Stimulated activated CD4-positive, alpha-beta T cell treated with anti-CD3 and anti-CD28 coated beads, Interleukin-12 subunit alpha, Interleukin-12 subunit beta, amount 100 ng/mL, for 4 hours (primary cell): ENCODE results near the gene DHTKD1.

Experiments
- DNase-seq: peaks from one replicate; pipeline ENCODE4 v3.0.0-alpha.2; 2020

DHTKD1 gene, protein sequence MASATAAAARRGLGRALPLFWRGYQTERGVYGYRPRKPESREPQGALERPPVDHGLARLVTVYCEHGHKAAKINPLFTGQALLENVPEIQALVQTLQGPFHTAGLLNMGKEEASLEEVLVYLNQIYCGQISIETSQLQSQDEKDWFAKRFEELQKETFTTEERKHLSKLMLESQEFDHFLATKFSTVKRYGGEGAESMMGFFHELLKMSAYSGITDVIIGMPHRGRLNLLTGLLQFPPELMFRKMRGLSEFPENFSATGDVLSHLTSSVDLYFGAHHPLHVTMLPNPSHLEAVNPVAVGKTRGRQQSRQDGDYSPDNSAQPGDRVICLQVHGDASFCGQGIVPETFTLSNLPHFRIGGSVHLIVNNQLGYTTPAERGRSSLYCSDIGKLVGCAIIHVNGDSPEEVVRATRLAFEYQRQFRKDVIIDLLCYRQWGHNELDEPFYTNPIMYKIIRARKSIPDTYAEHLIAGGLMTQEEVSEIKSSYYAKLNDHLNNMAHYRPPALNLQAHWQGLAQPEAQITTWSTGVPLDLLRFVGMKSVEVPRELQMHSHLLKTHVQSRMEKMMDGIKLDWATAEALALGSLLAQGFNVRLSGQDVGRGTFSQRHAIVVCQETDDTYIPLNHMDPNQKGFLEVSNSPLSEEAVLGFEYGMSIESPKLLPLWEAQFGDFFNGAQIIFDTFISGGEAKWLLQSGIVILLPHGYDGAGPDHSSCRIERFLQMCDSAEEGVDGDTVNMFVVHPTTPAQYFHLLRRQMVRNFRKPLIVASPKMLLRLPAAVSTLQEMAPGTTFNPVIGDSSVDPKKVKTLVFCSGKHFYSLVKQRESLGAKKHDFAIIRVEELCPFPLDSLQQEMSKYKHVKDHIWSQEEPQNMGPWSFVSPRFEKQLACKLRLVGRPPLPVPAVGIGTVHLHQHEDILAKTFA

GRCh38 chr10:12068449-12069269 lies at the start of gene DHTKD1:
DHTKD1 (plus strand) TSS chr10:12068954; CDS start chr10:12069034, 80 bp downstream.
- peak; percentile 99 for DNase-seq

DNA sequence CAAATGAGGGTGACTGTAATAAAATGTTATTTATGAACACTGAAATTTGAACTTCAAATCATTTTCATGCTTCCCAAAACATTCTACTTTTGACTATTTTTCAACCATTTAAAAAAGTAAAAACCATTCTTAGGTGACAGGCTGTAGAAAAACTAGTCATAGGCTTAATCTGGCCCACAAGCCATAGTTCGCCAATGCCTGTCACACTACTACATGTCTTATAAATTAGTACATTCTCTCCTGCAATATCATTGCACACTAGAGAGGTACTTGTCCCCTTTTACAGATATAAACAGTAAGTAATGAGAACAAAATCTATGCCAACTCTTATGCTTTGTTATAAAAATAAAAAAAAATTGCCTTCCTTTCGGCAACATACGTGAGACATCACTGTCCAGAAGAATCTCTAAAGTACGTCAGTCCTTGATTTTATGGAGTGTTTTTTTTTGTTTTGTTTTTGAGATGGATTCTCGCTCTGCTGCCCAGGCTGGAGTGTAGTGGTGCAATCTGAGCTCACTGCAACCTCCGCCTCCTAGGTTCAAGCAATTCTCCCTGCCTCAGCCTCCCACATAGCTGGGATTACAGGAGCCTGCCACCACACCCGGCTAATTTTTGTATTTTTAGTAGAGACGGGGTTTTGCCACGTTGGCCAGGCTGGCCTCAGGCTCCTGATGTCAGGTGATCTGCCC lies 49.3 kb upstream of the DHTKD1 start:
- DNase-seq: no peak

- DNase-seq: no peak
Observed at GRCh38 chr10:12020574-12020973, 48.2 kb upstream of the DHTKD1 start.

DNA sequence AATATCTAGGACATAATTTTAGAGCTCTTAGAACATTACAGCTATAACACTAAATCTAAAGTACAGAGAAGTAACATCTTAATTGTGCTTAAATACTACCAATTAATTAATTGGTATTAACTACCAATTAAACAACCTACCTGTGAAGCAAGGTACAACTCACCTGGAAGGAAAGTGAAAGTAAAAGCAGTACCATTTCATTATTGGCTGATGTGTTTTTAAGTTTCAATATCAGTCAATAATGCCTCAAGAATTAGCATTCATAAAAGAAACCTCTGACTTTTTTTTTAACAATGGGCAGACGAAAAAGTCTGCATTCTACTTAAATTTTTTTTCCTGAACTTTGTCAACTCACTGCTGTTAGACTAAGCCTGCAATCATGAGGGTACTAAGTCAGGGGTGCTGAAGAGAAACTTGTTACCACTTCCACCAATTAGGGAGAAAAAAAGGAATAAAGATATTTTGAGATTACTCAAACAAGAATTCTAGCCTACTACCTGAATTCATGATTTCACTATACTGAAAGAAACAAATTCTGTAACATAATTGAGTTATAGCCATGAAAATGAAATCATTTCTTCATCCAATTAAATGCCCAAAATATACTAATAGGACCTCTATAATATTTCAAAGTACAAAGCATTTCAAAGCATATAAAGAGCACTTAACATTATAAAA lies 46.0 kb upstream of the DHTKD1 start:
- no peak for DNase-seq

DNA sequence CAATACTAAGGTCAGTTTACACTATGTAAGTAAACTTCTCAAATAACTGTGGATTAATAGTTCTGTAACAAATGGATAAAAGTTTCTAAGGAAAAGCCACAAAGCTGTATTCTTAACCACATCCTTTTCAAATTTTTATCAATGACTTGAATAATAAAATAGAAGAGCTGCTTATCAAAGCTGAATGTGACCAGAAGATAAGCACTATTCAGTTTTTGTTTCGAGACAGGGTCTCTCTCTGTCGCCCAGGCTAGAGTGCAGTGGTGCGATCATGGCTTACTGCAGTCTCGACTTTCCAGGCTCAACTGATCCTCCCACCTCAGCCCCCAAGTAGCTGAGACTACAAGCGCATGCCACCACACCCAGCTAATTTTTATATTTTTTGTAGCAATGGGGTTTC lies 43.2 kb upstream of the DHTKD1 start:
- DNase-seq: no peak

GRCh38 chr10:12027539-12027938 lies 41.2 kb upstream of the DHTKD1 start:
- no peak for DNase-seq

DNA sequence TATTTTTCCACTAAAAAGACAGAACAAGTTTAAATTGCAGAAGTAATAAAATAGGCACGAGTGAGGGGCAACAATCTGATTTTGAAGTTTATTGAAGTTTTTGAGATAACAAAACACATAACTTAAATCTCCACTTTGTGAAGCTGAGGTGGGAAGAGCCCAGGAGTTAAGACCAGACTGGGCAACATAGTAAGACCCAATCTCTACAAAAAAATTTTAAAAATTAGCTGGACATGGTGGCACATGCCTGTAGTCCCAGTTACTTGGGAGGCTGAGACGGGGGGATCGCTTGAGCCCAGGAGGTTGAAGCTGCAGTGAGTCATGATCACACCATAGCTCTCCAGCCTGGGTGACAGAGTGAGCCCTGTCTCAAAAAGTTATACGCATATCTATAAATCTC lies 37.4 kb upstream of the DHTKD1 start:
- no peak for DNase-seq

DNA sequence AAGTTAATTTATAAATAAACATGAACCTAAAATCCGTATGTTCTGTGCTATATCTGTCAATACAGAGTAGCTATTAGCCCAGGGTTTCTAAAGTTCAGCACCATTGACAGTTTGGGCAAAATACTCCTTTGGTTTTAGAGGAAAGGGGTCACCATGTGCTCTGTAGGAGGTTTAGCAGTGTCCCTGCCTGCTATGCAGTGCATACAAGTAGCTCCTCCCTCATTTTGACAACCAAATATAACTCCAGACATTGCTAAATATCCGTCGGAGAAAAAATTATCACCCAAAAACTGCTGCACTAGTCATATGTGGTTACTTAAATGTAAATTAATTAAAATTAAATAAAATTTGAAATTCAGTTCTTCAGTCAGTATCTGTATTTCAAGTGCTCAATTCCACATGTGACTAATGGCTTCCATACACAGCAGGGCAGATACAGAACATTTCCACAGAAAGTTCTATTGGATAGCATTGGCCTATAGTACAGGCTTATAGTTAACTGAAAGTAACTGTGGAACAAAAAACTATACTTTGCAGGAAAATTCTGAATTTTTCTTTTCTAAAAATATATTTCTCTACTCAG lies 32.6 kb upstream of the DHTKD1 start:
- no peak for DNase-seq

- DNase-seq: peak; percentile 17
Observed at GRCh38 chr10:12041766-12042408, 26.9 kb upstream of the DHTKD1 start.

GRCh38 chr10:12042409-12042796 lies 26.4 kb upstream of the DHTKD1 start:
- DNase-seq: peak; percentile 58

DNA sequence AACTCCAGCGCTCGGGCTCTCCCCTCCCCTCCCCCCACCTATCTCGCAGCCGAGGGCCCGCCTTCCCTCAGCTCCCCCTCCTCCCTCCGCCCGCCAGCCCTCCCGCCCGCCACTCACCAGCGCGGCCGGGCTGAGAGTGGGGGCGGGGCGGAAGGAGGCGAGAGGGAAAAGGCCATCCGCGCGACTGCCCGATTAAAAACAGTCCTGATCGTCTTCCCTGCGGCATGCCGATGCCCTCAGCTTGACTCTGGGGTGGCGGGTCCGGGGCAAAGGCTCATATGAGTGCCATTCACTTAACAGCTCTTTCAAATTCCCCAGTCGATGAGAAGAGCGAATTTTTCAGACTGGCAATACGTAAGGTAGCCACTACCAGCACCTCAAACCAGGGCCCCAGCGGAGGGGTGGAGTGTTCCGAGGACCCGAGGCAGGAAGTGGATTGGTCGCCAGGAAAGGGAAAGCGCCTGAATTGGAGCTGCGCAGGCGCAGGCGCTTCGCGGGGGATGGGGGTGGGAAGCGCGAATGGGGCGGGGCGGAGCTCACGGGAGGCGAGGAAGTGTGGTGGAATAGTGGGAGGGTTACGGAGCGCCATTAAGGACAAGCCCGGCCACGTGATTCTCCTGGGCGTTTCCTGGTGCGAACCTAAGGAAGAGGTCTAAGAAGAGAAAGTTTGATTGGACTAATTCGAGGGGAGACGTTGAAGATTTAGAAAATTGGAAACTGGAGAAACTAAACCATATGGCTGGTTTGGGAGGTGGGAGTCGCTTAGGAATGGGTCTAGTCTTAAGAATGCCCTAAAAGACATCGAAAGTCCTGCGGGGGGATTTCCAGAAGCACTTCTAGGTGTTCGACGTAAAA lies 25.7 kb upstream of the DHTKD1 start, which contains the start of gene UPF2:
TSS of gene UPF2 (minus strand) at position 13 of the 855 bp plus-strand sequence. CDS start 7,386 bp downstream, outside the sequence.
- DNase-seq: peak; percentile 99

- DNase-seq: no peak
Observed at GRCh38 chr10:12045596-12045995, 23.2 kb upstream of the DHTKD1 start.

DNA sequence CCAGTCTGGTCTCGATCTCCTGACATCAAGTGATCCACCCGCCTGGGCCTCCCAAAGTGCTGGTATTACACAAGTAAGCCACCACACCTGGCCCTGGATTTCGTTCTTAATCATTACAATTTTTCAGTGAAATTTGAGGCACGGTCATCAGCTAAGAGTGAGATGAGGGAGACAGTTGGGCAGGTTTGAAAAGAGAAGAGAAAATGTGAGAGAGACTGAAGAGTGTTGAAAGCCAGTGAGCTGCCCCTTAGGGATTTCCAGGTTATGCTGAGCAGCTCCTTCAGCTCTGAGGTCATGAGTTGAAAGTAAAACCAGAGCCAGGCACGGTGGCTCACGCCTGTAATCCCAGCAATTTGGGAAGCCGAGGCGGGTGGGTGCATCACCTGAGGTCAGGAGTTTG lies 20.2 kb upstream of the DHTKD1 start:
- no peak for DNase-seq

GRCh38 chr10:12050528-12050927 lies 18.2 kb upstream of the DHTKD1 start:
- DNase-seq: no peak

- no peak for DNase-seq
Observed at GRCh38 chr10:12051241-12051640, 17.5 kb upstream of the DHTKD1 start.

GRCh38 chr10:12055732-12056131 lies 13.0 kb upstream of the DHTKD1 start:
- no peak for DNase-seq

DNA sequence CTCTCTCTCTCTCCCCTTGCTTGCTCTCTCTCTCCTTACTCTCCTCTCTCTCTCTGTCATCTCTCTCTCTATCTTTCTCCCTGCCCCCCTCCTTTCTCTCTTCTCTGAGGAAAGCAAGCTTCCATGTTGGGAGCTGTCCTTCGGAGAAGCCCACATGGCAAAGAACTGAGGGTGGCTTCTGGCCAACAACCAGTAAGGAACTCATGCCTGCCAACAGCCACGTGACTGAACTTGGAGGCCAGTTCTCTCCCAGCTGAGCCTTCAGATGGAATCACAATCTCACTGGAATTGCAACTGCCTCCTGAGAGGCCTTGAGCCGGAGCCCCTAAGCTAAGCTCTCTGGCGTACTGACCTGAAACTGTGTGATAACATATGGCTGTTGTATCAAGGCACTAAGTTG lies 12.0 kb upstream of the DHTKD1 start:
- no peak for DNase-seq

DNA sequence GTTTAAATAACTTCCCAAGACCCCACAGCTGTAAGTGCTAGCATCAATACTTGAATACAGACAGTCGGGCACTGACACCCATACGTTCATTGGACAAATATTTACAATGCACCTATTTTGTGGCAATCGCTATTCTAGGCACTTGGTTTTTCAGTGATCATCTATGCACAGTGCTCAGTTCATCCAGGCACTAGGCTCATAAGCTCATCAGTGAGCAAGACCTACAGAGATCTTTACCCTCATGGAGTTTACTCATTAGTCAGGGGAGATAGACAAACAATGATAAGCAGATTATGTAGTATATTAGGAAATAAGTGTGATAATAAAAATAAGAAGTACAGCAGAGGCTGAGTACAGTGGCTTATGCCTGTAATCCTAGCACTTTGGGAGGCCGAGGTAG lies 7.6 kb upstream of the DHTKD1 start:
- DNase-seq: no peak

DNA sequence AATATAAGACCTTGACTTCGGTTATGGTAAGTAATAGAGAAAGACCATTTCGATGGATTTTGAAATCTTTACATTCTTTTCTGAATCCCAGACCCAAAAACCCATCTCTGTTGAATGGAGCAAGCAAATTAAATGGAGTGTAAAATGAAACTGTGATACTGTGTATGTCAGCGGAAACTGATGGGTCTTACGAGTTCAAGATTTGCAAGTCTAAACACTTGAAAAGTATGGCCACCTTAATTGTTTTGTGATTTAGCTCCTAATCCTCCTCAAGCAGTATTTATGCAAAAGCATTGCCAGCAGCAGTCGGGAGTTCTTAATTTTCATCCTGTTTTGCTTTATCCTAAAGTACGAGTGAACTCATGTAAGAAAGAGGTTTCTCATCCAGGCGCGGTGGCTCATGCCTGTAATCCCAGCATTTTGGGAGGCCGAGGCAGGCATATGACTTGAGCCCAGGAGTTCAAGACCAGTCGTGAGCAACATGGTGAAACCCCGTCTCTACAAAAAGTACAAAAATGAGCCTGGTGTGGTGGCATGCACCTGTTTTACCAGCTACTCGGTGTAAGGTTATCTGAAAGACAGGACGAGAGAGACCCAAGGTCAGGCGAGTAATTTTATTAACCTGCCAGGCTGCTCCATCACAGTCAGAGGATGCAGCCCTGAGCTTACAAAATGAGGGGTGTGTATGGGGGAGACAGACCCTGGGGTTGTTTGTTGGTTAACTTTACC lies 5.8 kb upstream of the DHTKD1 start:
- DNase-seq: no peak
